Measurements from ENCODE around the gene PTGER4. TPM values are rescaled to one million over a fixed set of nuclear protein-coding genes. Genes with fewer than 3 reads are reported as not detected.
A peak's percentile ranks its signal among the peaks of the same experiment; 100 is the strongest.

Gene PTGER4
- total and polyA plus RNA-seq, 3 experiments from 2014 or later, result 49.5 to 84.1 (median 53.9) TPM

DNA sequence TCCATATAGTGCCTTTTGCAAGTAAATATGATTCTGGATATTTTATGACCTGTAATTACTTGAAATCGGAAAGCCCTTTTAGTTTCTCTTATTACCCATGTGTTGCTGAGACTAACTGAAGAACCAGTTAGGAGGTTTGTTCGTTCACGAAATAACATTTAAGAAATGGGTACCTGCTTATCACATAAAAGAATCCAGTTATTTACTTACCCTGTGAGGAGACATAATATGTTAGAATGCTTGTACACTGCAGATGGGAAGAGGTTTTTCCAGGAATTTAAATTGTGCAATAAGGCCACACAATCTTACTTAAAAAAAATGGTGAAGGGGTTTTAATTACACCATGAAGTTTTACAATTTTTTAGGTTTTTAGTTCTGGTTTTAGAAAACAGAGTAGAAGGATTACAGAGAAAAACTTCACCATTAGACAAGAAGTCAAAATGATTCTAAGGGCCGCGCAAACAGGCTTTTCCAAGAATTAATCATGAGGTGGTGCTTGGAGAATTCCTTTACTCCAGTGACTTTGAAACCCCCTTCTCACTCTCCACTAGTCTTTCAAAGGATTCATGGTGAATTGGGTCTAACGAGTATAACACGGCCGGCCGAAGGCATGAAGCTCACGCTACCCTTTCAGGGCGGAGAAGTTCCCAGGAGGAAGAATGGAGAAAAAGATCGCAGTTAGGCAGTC is 1.1 kb upstream of the PTGER4 start:
- peaks cover 7% of the 10 kb centered on the region for H3K36me3 ChIP-seq (ENCODE audit: insufficient read depth, low read length)
- Mint-ChIP-seq H3K27ac (peak overlapping the region; percentile 95 to 98 (median 98)), H3K36me3 (peaks cover 8 to 41% (median 11%) of the 10 kb centered on the region in 3 donors), H3K4me1 (peaks cover 49 to 64% (median 60%) of the 10 kb centered on the region in 3 donors), H3K27me3 (peaks cover 0 to 3% of the 10 kb centered on the region in 2 donors), H3K4me3 (peak overlapping the region; percentile 91 to 100 (median 99)), H3K9me3 (peaks cover 0 to 2% (median 0%) of the 10 kb centered on the region in 5 donors)
- no peaks in the 10 kb centered on the region for H3K9me3 ChIP-seq (ENCODE audit: low read length)
- ChIA-PET POLR2A (interaction anchor here (0.5 to 0.7 kb wide), 2 partner anchors 8 to 216 kb away, joined by 3 read pairs; no protein-coding TSS in a partner anchor), CTCF (interaction anchor here (1.0 to 4.4 kb wide), 2 partner anchors 26 to 31 kb away, joined by 3 to 28 read pairs; no protein-coding TSS in a partner anchor)
- no peaks in the 10 kb centered on the region for H3K27me3 ChIP-seq (ENCODE audit: insufficient read depth, low read length, poor library complexity, severe bottlenecking)
- no peak for DNase-seq
- H3K4me3 ChIP-seq (ENCODE audit: low read length), result peak overlapping the region; percentile 78
- H3K4me1 ChIP-seq (ENCODE audit: insufficient read depth, low read length), result peaks cover 52% of the 10 kb centered on the region
- H3K27ac ChIP-seq (ENCODE audit: low read depth, low read length), result peak overlapping the region; percentile 77

DNA sequence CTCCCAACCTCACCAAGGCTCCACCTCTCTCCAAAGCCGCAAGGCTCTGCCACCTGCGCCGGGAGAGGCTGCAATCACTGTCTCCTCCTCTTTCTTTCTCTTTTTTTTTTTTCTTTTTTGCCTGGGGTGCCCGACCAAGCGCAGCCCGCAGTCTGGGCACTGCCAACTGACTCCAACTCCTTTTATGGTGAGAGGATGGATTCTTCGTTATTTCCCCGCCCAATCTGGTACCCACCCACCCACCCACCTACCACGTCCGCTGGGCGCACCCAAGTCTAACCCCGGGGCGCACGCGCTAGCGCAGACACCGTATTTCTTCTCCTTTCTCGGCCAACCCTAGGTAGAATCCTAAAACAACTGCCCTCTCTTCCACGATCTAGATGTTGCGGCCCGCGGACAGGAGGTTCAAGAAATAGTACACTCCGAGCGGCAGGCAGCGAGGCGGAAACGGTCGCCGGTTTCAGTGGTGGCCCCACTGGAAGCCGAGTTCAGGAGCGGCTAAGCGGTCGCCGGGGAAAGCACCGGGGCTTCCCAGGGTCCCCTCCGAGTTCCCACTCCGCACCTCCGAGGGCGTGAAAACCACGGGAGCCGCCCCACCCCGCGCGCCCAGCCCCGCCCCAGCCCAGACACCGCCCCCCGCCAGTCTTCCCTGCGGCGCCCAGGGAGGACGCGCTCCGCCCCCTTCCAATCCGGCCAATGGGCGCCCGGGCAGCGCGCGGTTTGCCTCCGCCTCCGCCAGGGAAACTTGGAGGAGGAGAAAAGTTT is 385 bp upstream of the PTGER4 start:
- peak overlapping the region; percentile 96 for H3K4me3 ChIP-seq (ENCODE audit: low read length)
- Mint-ChIP-seq H3K36me3 (peaks cover 8 to 48% (median 11%) of the 10 kb centered on the region in 3 donors), H3K27me3 (peaks cover 0 to 3% of the 10 kb centered on the region in 2 donors), H3K4me1 (peaks cover 52 to 60% (median 60%) of the 10 kb centered on the region in 3 donors), H3K27ac (peak overlapping the region; percentile 95 to 98 (median 98)), H3K9me3 (peaks cover 0 to 2% (median 0%) of the 10 kb centered on the region in 5 donors), H3K4me3 (peak overlapping the region; percentile 91 to 100 (median 99))
- H3K4me1 ChIP-seq (ENCODE audit: insufficient read depth, low read length), result peaks cover 46% of the 10 kb centered on the region
- H3K9me3 ChIP-seq (ENCODE audit: low read length), result no peaks in the 10 kb centered on the region
- H3K36me3 ChIP-seq (ENCODE audit: insufficient read depth, low read length), result peaks cover 7% of the 10 kb centered on the region
- DNase-seq, result peak; percentile 88 to 93 (median 89)
- ChIA-PET POLR2A (interaction anchor here (0.5 to 3.9 kb wide), 5 partner anchors 9 to 278 kb away, joined by 3 to 28 read pairs (median 3); no protein-coding TSS in a partner anchor), CTCF (interaction anchor here (0.9 to 4.4 kb wide), 7 partner anchors 9 to 312 kb away, joined by 3 to 28 read pairs (median 3); no protein-coding TSS in a partner anchor)
- H3K27ac ChIP-seq (ENCODE audit: low read depth, low read length), result peak overlapping the region; percentile 77
- H3K27me3 ChIP-seq (ENCODE audit: insufficient read depth, low read length, poor library complexity, severe bottlenecking), result no peaks in the 10 kb centered on the region

- H3K4me1 ChIP-seq (ENCODE audit: insufficient read depth, low read length), result peaks cover 45% of the 10 kb centered on the region
- peaks cover 53 to 61% (median 59%) of the 10 kb centered on the region in 3 donors for H3K4me1 Mint-ChIP-seq
- POLR2A ChIA-PET, result interaction anchor here (0.5 to 3.9 kb wide), 9 partner anchors 27 to 290 kb away, joined by 3 to 28 read pairs (median 5); no protein-coding TSS in a partner anchor
- CTCF ChIA-PET, result interaction anchor here (0.6 to 4.4 kb wide), 13 partner anchors 10 to 416 kb away, joined by 3 to 28 read pairs (median 3); no protein-coding TSS in a partner anchor
- peak overlapping the region; percentile 91 to 99 (median 96) for H3K27ac Mint-ChIP-seq
- H3K27me3 Mint-ChIP-seq, result peaks cover 0 to 3% of the 10 kb centered on the region in 2 donors
- peaks cover 8 to 61% (median 11%) of the 10 kb centered on the region in 3 donors for H3K36me3 Mint-ChIP-seq
- H3K9me3 ChIP-seq (ENCODE audit: low read length), result no peaks in the 10 kb centered on the region
- peak overlapping the region; percentile 77 for H3K27ac ChIP-seq (ENCODE audit: low read depth, low read length)
- peak; percentile 45 to 77 (median 58) for DNase-seq
- peak overlapping the region; percentile 96 for H3K4me3 ChIP-seq (ENCODE audit: low read length)
- H3K4me3 Mint-ChIP-seq, result peak overlapping the region; percentile 91 to 100 (median 99)
- no peaks in the 10 kb centered on the region for H3K27me3 ChIP-seq (ENCODE audit: insufficient read depth, low read length, poor library complexity, severe bottlenecking)
- H3K9me3 Mint-ChIP-seq, result peaks cover 0 to 2% (median 0%) of the 10 kb centered on the region in 5 donors
- H3K36me3 ChIP-seq (ENCODE audit: insufficient read depth, low read length), result peaks cover 7% of the 10 kb centered on the region
These were observed 1.1 kb downstream of the PTGER4 start for GRCh38 chr5:40680741-40681362.

DNA sequence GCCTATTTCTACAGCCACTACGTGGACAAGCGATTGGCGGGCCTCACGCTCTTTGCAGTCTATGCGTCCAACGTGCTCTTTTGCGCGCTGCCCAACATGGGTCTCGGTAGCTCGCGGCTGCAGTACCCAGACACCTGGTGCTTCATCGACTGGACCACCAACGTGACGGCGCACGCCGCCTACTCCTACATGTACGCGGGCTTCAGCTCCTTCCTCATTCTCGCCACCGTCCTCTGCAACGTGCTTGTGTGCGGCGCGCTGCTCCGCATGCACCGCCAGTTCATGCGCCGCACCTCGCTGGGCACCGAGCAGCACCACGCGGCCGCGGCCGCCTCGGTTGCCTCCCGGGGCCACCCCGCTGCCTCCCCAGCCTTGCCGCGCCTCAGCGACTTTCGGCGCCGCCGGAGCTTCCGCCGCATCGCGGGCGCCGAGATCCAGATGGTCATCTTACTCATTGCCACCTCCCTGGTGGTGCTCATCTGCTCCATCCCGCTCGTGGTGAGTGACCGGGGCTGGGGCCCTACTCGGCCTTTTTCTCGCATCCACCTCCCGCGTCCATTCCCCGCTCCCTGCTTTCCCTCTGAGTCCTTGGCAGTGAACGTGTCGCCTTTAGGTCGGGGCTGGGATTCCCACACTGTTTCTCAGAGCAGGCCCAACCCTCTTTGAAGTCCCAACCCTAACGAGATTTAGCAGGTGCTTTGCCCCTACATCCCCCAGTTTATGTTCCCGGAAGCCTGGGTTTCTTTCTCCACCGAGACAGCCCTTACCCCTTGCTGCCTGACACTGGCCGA is 1.8 kb downstream of the PTGER4 start:
- Mint-ChIP-seq H3K9me3 (peaks cover 0 to 2% (median 0%) of the 10 kb centered on the region in 5 donors), H3K27me3 (peaks cover 0 to 3% of the 10 kb centered on the region in 2 donors), H3K4me3 (peak overlapping the region; percentile 91 to 100 (median 99)), H3K4me1 (peaks cover 54 to 61% (median 59%) of the 10 kb centered on the region in 3 donors), H3K27ac (peak overlapping the region; percentile 91 to 99 (median 96)), H3K36me3 (peaks cover 8 to 68% (median 11%) of the 10 kb centered on the region in 3 donors)
- Histone ChIP-seq H3K27ac (ENCODE audit: low read depth, low read length) (peak overlapping the region; percentile 77), H3K27me3 (ENCODE audit: insufficient read depth, low read length, poor library complexity, severe bottlenecking) (no peaks in the 10 kb centered on the region), H3K4me1 (ENCODE audit: insufficient read depth, low read length) (peaks cover 45% of the 10 kb centered on the region), H3K4me3 (ENCODE audit: low read length) (peak overlapping the region; percentile 96), H3K9me3 (ENCODE audit: low read length) (no peaks in the 10 kb centered on the region), H3K36me3 (ENCODE audit: insufficient read depth, low read length) (peaks cover 7% of the 10 kb centered on the region)
- CTCF ChIA-PET, result interaction anchor here (0.6 to 4.4 kb wide), 12 partner anchors 11 to 733 kb away, joined by 3 to 28 read pairs (median 3); no protein-coding TSS in a partner anchor
- POLR2A ChIA-PET, result interaction anchor here (0.5 to 3.9 kb wide), 6 partner anchors 28 to 291 kb away, joined by 4 to 28 read pairs (median 8); no protein-coding TSS in a partner anchor
- DNase-seq, result peak in 4 of 5 donors; percentile 17 to 61 (median 47)

- CTCF ChIA-PET, result interaction anchor here (0.8 to 4.4 kb wide), 5 partner anchors 30 to 734 kb away, joined by 3 to 28 read pairs (median 3); no protein-coding TSS in a partner anchor
- Histone ChIP-seq H3K27ac (ENCODE audit: low read depth, low read length) (peak overlapping the region; percentile 77), H3K27me3 (ENCODE audit: insufficient read depth, low read length, poor library complexity, severe bottlenecking) (no peaks in the 10 kb centered on the region), H3K4me3 (ENCODE audit: low read length) (peak overlapping the region; percentile 96), H3K36me3 (ENCODE audit: insufficient read depth, low read length) (peaks cover 7% of the 10 kb centered on the region), H3K4me1 (ENCODE audit: insufficient read depth, low read length) (peaks cover 44% of the 10 kb centered on the region), H3K9me3 (ENCODE audit: low read length) (no peaks in the 10 kb centered on the region)
- peak overlapping the region; percentile 91 to 99 (median 96) for H3K27ac Mint-ChIP-seq
- no peak for DNase-seq
- H3K4me3 Mint-ChIP-seq, result peak overlapping the region; percentile 91 to 100 (median 99)
- H3K4me1 Mint-ChIP-seq, result peaks cover 52 to 61% (median 59%) of the 10 kb centered on the region in 3 donors
- peaks cover 10 to 74% (median 12%) of the 10 kb centered on the region in 3 donors for H3K36me3 Mint-ChIP-seq
- H3K9me3 Mint-ChIP-seq, result peaks cover 0 to 2% (median 0%) of the 10 kb centered on the region in 5 donors
- POLR2A ChIA-PET, result interaction anchor here (1.4 to 3.9 kb wide), 4 partner anchors 29 to 292 kb away, joined by 4 to 28 read pairs (median 12); no protein-coding TSS in a partner anchor
- peaks cover 0 to 3% of the 10 kb centered on the region in 2 donors for H3K27me3 Mint-ChIP-seq
These were observed 2.7 kb downstream of the PTGER4 start for GRCh38 chr5:40682154-40683017.

DNA sequence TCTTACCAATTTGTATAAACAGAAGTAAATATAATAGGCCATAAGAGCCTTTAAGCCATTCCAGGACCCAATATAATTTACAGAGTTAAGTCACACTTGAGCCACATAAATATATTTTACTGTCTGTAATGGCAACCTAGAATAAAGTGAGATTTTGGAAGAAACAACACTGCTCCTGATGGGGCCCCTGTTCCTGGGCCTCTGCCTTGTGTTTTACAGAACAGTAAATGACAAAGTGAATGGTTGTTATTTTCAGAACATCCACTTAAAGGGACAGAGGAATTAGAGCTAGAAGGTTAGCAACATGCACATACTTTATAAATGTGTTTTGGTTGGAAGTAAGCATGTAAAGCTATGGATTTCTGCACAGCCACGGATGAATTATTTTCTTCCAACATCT is 3.6 kb downstream of the PTGER4 start:
- Mint-ChIP-seq H3K27ac (peak overlapping the region; percentile 91 to 99 (median 96)), H3K9me3 (peaks cover 0 to 2% (median 0%) of the 10 kb centered on the region in 5 donors), H3K4me3 (peak overlapping the region; percentile 91 to 100 (median 99)), H3K4me1 (peaks cover 56 to 61% (median 59%) of the 10 kb centered on the region in 3 donors), H3K27me3 (peaks cover 0 to 3% of the 10 kb centered on the region in 2 donors), H3K36me3 (peaks cover 11 to 83% (median 12%) of the 10 kb centered on the region in 3 donors)
- no peak for DNase-seq
- no peak overlapping the region for H3K27ac ChIP-seq (ENCODE audit: low read depth, low read length)
- ChIA-PET POLR2A (interaction anchor here (0.6 to 1.9 kb wide), 2 partner anchors 273 to 312 kb away, joined by 3 to 6 read pairs; no protein-coding TSS in a partner anchor), CTCF (interaction anchor here (1.4 kb wide), 1 partner anchor 34 kb away, joined by 3 read pairs; no protein-coding TSS in a partner anchor)
- peak overlapping the region; percentile 96 for H3K4me3 ChIP-seq (ENCODE audit: low read length)
- peaks cover 7% of the 10 kb centered on the region for H3K36me3 ChIP-seq (ENCODE audit: insufficient read depth, low read length)
- no peaks in the 10 kb centered on the region for H3K27me3 ChIP-seq (ENCODE audit: insufficient read depth, low read length, poor library complexity, severe bottlenecking)
- H3K9me3 ChIP-seq (ENCODE audit: low read length), result no peaks in the 10 kb centered on the region
- H3K4me1 ChIP-seq (ENCODE audit: insufficient read depth, low read length), result peaks cover 46% of the 10 kb centered on the region

Data from CD8-positive, alpha-beta memory T cell (primary cell).